Measurements from ENCODE around the gene IFNGR1. TPM values are rescaled to one million over a fixed set of nuclear protein-coding genes. Genes with fewer than 3 reads are reported as not detected.

IFNGR1 gene
- total and polyA plus RNA-seq, 2 of the 13 experiments (the other 11 are each of a cell fraction or from before 2014, with no cell fraction given): 82.8 to 87.8 TPM

GRCh38 chr6:137218917-137219663 lies at the start of gene IFNGR1 (continued):
- TF ChIP-seq, protein P1, sequence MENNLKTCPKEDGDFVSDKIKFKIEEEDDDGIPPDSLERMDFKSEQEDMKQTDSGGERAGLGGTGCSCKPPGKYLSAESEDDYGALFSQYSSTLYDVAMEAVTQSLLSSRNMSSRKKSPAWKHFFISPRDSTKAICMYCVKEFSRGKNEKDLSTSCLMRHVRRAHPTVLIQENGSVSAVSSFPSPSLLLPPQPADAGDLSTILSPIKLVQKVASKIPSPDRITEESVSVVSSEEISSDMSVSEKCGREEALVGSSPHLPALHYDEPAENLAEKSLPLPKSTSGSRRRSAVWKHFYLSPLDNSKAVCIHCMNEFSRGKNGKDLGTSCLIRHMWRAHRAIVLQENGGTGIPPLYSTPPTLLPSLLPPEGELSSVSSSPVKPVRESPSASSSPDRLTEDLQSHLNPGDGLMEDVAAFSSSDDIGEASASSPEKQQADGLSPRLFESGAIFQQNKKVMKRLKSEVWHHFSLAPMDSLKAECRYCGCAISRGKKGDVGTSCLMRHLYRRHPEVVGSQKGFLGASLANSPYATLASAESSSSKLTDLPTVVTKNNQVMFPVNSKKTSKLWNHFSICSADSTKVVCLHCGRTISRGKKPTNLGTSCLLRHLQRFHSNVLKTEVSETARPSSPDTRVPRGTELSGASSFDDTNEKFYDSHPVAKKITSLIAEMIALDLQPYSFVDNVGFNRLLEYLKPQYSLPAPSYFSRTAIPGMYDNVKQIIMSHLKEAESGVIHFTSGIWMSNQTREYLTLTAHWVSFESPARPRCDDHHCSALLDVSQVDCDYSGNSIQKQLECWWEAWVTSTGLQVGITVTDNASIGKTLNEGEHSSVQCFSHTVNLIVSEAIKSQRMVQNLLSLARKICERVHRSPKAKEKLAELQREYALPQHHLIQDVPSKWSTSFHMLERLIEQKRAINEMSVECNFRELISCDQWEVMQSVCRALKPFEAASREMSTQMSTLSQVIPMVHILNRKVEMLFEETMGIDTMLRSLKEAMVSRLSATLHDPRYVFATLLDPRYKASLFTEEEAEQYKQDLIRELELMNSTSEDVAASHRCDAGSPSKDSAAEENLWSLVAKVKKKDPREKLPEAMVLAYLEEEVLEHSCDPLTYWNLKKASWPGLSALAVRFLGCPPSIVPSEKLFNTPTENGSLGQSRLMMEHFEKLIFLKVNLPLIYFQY (CRISPR knock-in tag; IDR thresholded peaks at IDR 0.05; ENCODE audit: borderline replicate concordance): peak; percentile 81; the same call in 1 of the 2 replicates
- TF ChIP-seq JUN (CRISPR knock-in tag; IDR thresholded peaks at IDR 0.05) (no peak), GABPB1 (CRISPR knock-in tag; IDR thresholded peaks at IDR 0.05) (peak; percentile 99), ZNF569 (CRISPR knock-in tag; IDR thresholded peaks at IDR 0.05; ENCODE audit: borderline replicate concordance) (0 out of 2 replicates have a peak, but pooled peaks have one; percentile 44), THAP9 (CRISPR knock-in tag; IDR thresholded peaks at IDR 0.05; ENCODE audit: borderline replicate concordance) (peak; percentile 89; the same call in 1 of the 2 replicates), ZNF225 (CRISPR knock-in tag; IDR thresholded peaks at IDR 0.05) (peak; percentile 90), ZNF782 (CRISPR knock-in tag; IDR thresholded peaks at IDR 0.05; ENCODE audit: borderline replicate concordance) (peak; percentile 85; the same call in 1 of the 2 replicates), ZFY (CRISPR knock-in tag; IDR thresholded peaks at IDR 0.05) (peak; percentile 91), MEF2D (CRISPR knock-in tag; IDR thresholded peaks at IDR 0.05) (peak; percentile 87), ZNF34 (CRISPR knock-in tag; IDR thresholded peaks at IDR 0.05; ENCODE audit: borderline replicate concordance) (no peak)
- TF ChIP-seq, protein P2, sequence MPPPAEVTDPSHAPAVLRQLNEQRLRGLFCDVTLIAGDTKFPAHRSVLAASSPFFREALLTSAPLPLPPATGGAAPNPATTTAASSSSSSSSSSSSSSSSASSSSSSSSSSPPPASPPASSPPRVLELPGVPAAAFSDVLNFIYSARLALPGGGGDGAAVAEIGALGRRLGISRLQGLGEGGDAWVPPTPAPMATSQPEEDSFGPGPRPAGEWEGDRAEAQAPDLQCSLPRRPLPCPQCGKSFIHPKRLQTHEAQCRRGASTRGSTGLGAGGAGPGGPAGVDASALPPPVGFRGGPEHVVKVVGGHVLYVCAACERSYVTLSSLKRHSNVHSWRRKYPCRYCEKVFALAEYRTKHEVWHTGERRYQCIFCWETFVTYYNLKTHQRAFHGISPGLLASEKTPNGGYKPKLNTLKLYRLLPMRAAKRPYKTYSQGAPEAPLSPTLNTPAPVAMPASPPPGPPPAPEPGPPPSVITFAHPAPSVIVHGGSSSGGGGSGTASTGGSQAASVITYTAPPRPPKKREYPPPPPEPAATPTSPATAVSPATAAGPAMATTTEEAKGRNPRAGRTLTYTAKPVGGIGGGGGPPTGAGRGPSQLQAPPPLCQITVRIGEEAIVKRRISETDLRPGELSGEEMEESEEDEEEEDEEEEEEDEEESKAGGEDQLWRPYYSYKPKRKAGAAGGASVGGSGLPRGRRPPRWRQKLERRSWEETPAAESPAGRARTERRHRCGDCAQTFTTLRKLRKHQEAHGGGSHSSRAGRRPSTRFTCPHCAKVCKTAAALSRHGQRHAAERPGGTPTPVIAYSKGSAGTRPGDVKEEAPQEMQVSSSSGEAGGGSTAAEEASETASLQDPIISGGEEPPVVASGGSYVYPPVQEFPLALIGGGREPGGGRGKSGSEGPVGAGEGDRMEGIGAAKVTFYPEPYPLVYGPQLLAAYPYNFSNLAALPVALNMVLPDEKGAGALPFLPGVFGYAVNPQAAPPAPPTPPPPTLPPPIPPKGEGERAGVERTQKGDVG (CRISPR knock-in tag; IDR thresholded peaks at IDR 0.05; ENCODE audit: borderline replicate concordance): peak; percentile 86; the same call in 1 of the 2 replicates
- TF ChIP-seq, protein P3, sequence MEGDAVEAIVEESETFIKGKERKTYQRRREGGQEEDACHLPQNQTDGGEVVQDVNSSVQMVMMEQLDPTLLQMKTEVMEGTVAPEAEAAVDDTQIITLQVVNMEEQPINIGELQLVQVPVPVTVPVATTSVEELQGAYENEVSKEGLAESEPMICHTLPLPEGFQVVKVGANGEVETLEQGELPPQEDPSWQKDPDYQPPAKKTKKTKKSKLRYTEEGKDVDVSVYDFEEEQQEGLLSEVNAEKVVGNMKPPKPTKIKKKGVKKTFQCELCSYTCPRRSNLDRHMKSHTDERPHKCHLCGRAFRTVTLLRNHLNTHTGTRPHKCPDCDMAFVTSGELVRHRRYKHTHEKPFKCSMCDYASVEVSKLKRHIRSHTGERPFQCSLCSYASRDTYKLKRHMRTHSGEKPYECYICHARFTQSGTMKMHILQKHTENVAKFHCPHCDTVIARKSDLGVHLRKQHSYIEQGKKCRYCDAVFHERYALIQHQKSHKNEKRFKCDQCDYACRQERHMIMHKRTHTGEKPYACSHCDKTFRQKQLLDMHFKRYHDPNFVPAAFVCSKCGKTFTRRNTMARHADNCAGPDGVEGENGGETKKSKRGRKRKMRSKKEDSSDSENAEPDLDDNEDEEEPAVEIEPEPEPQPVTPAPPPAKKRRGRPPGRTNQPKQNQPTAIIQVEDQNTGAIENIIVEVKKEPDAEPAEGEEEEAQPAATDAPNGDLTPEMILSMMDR (CRISPR knock-in tag; IDR thresholded peaks at IDR 0.05): no peak; the same call in 1 of the 2 replicates
- TF ChIP-seq, protein P4, sequence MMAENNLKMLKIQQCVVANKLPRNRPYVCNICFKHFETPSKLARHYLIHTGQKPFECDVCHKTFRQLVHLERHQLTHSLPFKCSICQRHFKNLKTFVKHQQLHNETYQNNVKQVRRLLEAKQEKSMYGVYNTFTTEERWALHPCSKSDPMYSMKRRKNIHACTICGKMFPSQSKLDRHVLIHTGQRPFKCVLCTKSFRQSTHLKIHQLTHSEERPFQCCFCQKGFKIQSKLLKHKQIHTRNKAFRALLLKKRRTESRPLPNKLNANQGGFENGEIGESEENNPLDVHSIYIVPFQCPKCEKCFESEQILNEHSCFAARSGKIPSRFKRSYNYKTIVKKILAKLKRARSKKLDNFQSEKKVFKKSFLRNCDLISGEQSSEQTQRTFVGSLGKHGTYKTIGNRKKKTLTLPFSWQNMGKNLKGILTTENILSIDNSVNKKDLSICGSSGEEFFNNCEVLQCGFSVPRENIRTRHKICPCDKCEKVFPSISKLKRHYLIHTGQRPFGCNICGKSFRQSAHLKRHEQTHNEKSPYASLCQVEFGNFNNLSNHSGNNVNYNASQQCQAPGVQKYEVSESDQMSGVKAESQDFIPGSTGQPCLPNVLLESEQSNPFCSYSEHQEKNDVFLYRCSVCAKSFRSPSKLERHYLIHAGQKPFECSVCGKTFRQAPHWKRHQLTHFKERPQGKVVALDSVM (CRISPR knock-in tag; IDR thresholded peaks at IDR 0.05): no peak

Data from HepG2 (cell line).